ENCODE results near the gene MEIKIN. TPM values are rescaled to one million over a fixed set of nuclear protein-coding genes. Genes with fewer than 3 reads are reported as not detected.
A peak's percentile ranks its signal among the peaks of the same experiment; 100 is the strongest.

MEIKIN gene
- total and polyA plus RNA-seq, 2 experiments from 2014 or later: not detected

GRCh38 chr5:131794586-131794985, 150.9 kb downstream of the MEIKIN start:
- Histone ChIP-seq H3K4me1 (ENCODE audit: insufficient read depth) (peaks cover 4% of the 10 kb centered on the region; the same call in 1 of the 2 replicates), H4K20me1 (replicated peaks; ENCODE audit: insufficient read depth) (peaks cover 17% of the 10 kb centered on the region), H3K9me2 (ENCODE audit: insufficient read depth) (no peaks in the 10 kb centered on the region), H3K27me3 (ENCODE audit: insufficient read depth) (peaks cover 13% of the 10 kb centered on the region), H3K79me2 (replicated peaks; ENCODE audit: insufficient read depth) (peaks cover 64% of the 10 kb centered on the region), H2AFZ (no peak overlapping the region), H3K4me2 (no peak overlapping the region), H3K4me3 (no peak overlapping the region), H3F3A (replicated peaks; ENCODE audit: low read depth) (no peaks in the 10 kb centered on the region), H3K36me3 (ENCODE audit: insufficient read depth) (no peaks in the 10 kb centered on the region), H3K27ac (ENCODE audit: low read depth) (no peak overlapping the region)
- Mint-ChIP-seq H3K9me3 (no peaks in the 10 kb centered on the region), H3K27ac (no peak overlapping the region), H3K4me3 (peak overlapping the region; percentile 17; the same call in 1 of the 3 replicates), H3K36me3 (ENCODE audit: low read depth) (no peaks in the 10 kb centered on the region; the same call in 2 of the 3 replicates), H3K27me3 (ENCODE audit: insufficient read depth, low read depth, poor library complexity) (peaks cover 8% of the 10 kb centered on the region), H3K4me1 (peaks cover 17% of the 10 kb centered on the region)
- no peak for DNase-seq (ENCODE audit: low spot score)
- no peak for ATAC-seq
- TF ChIP-seq ZNF462 (CRISPR knock-in tag; IDR thresholded peaks at IDR 0.05): no peak
- no peak for TF ChIP-seq ZNF331 (CRISPR knock-in tag; IDR thresholded peaks at IDR 0.05; ENCODE audit: low read depth)
- no peak for TF ChIP-seq JUNB (IDR thresholded peaks at IDR 0.05; ENCODE audit: unreplicated experiment)
- TF ChIP-seq CREB1 (CRISPR knock-in tag; IDR thresholded peaks at IDR 0.05; ENCODE audit: low read depth): no peak
- TF ChIP-seq NANOG (IDR thresholded peaks at IDR 0.05; ENCODE audit: borderline replicate concordance): no peak
- no peak for TF ChIP-seq ETS1 (IDR thresholded peaks at IDR 0.05)
- no peak for TF ChIP-seq EZH2phosphoT487 (IDR thresholded peaks at IDR 0.05; ENCODE audit: unreplicated experiment)
- TF ChIP-seq ZNF114 (CRISPR knock-in tag; IDR thresholded peaks at IDR 0.05): no peak
- TF ChIP-seq EZH2 (IDR thresholded peaks at IDR 0.05; ENCODE audit: low read depth, unreplicated experiment): no peak
